Pancreas (tissue), 10 donors: ENCODE measurements around the gene NBEAL2. TPM values are rescaled to one million over a fixed set of nuclear protein-coding genes. Genes with fewer than 3 reads are reported as not detected.

Experiments
- ATAC-seq, 4 donors: fragments of 200-7000 bp; cut with Tn5 transposase; one replicate each; pipeline versions ENCODE4 v1.8.0 to v1.9.1; 2020; ENCODE audit warnings: mild to moderate bottlenecking in 4 of 4, moderate library complexity in 4 of 4
- DNase-seq, 6 donors: peaks; one replicate each; pipeline ENCODE4 v3.0.0-alpha.2; 2020
- FAIRE-seq: peaks from 2 replicates; lab custom pipeline; 2012; peaks lifted over from hg19 to GRCh38; lab: Jason Lieb, UNC
- H3K27ac ChIP-seq, 4 donors: fragments of 200-600 bp; sonication (generic); 1 replicate in 3 of 4; 2 replicates in 1 of 4; pipeline versions ENCODE4 v1.5.0 to v1.8.0; 2020
- H3K27me3 ChIP-seq, 4 donors: fragments of 200-600 bp; one replicate each; pipeline ENCODE4 v1.8.0; 2021
- H3K36me3 ChIP-seq, 3 donors: fragments of 200-600 bp; sonication (generic) in 1 of 3; one replicate each; pipeline versions ENCODE4 v1.5.0 to v1.8.0; 2020 to 2021
- H3K4me1 ChIP-seq, 3 donors: fragments of 200-600 bp; one replicate each; pipeline ENCODE4 v1.8.0; 2021
- H3K4me3 ChIP-seq, 4 donors: fragments of 200-600 bp; sonication (generic) in 2 of 4; one replicate each; pipeline versions ENCODE4 v1.5.0 to v1.8.0; 2020 to 2021
- H3K9me3 ChIP-seq, 4 donors: fragments of 200-600 bp; one replicate each; pipeline ENCODE4 v1.8.0; 2021
- CTCF ChIP-seq, 4 donors: fragments of 200-600 bp; sonication (generic) in 3 of 4; IDR thresholded peaks; one replicate each; pipeline versions ENCODE4 v1.5.0 to v1.8.0; 2021; ENCODE audit warnings: antibody characterized with exemption in 4 of 4
- WGBS, 2 donors: extraction: QIAGEN DNeasy Blood & Tissue Kit; methylation state at CpG; one replicate each; pipeline ENCODE4 v1.1.7; 2013; 5-methylcytosine and 5-hydroxymethylcytosine counted together
- intact Hi-C, 3 donors: fragments of 100-400 bp; cut with DNase I; formaldehyde crosslinking; loops; one replicate each; pipeline versions ENCODE4 v1.11.1 to v1.14.2; 2022
- polyA plus RNA-seq, 2 donors: library from polyadenylated mRNA; stranded (reverse); fragments of 200-250 nt; gene quantifications; one replicate each; pipeline ENCODE4 v1.2.3, GENCODE V29; 2013
- total RNA-seq, 6 donors: library from RNA; stranded (reverse); fragmentation: NEBNext Ultra II Directional in 4 of 6; extraction: Animal tissue kit (Norgen Biotek cat#: 25700) in 4 of 6; gene quantifications; one replicate each; pipeline versions ENCODE4 v1.2.1 to v1.2.4, GENCODE V29; 2021 to 2023
- donor health status: healthy with polysubstance abuse.
- donor health status: DM: no; HTN: no; CAD: no; lungs with moderate emphysema.
- donor health status: DM: no; HTN: no; CAD: no.
- donor health status: control.
- donor health status: control.
- donor health status: Bipolar disorder and iron deficiency.
- donor health status: DM: yes; HTN: yes; CAD: no.
- donor health status: DM: no; HTN: no; CAD: no.
- donor health status: DM: no; HTN: no; CAD: no.
- donor health status: DM: yes; HTN: yes; CAD: no.

Gene NBEAL2
- total and polyA plus RNA-seq, 8 donors, result 30.6 to 265 (median 46.0) TPM

GRCh38 chr3:47005212-47006144 lies 26.0 kb downstream of the NBEAL2 start:
- Histone ChIP-seq H3K4me3 (no peak overlapping the region), H3K27me3 (no peaks in the 10 kb centered on the region), H3K27ac (no peak overlapping the region), H3K4me1 (no peaks in the 10 kb centered on the region), H3K36me3 (peaks cover 0 to 49% (median 15%) of the 10 kb centered on the region in 3 donors), H3K9me3 (no peaks in the 10 kb centered on the region)
- FAIRE-seq (no peak), ATAC-seq (no peak), DNase-seq (peak in 4 of 6 donors; percentile 14 to 68 (median 52))
- intact Hi-C loops, result no loop called here
- TF ChIP-seq CTCF (IDR thresholded peaks at IDR 0.05), result no peak
- 81 to 84% methylated on average over 32 of the region's 32 CpGs for WGBS, 2 donors

GRCh38 chr3:47006145-47006651 lies 26.7 kb downstream of the NBEAL2 start:
- DNase-seq, result peak in 2 of 6 donors; percentile 1 to 47
- no peaks in the 10 kb centered on the region for H3K9me3 ChIP-seq
- no peak for TF ChIP-seq CTCF (IDR thresholded peaks at IDR 0.05)
- H3K36me3 ChIP-seq, result peaks cover 0 to 43% (median 7%) of the 10 kb centered on the region in 3 donors
- no peak overlapping the region for H3K27ac ChIP-seq
- no peak for FAIRE-seq
- H3K4me1 ChIP-seq, result no peaks in the 10 kb centered on the region
- 86 to 90% methylated on average over 9 of the region's 9 CpGs for WGBS, 2 donors
- intact Hi-C loops, result no loop called here
- no peaks in the 10 kb centered on the region for H3K27me3 ChIP-seq
- H3K4me3 ChIP-seq, result no peak overlapping the region
- no peak for ATAC-seq

GRCh38 chr3:47007001-47007400 lies 27.5 kb downstream of the NBEAL2 start:
- Histone ChIP-seq H3K9me3 (no peaks in the 10 kb centered on the region), H3K4me1 (no peaks in the 10 kb centered on the region), H3K27ac (no peak overlapping the region), H3K27me3 (no peaks in the 10 kb centered on the region), H3K36me3 (peaks cover 0 to 35% (median 5%) of the 10 kb centered on the region in 3 donors), H3K4me3 (no peak overlapping the region)
- no peak for FAIRE-seq
- DNase-seq, result peak in 1 of 6 donors; percentile 2
- WGBS, 2 donors, result 78 to 88% methylated on average over 3 of the region's 3 CpGs
- no peak for TF ChIP-seq CTCF (IDR thresholded peaks at IDR 0.05)
- no peak for ATAC-seq
- intact Hi-C loops, result no loop called here

- FAIRE-seq, result no peak
- 89 to 90% methylated on average over 13 to 16 of the region's 16 CpGs for WGBS, 2 donors
- Histone ChIP-seq H3K36me3 (peaks cover 0 to 30% (median 0%) of the 10 kb centered on the region in 3 donors), H3K4me3 (no peak overlapping the region), H3K27me3 (no peaks in the 10 kb centered on the region), H3K9me3 (no peaks in the 10 kb centered on the region), H3K27ac (no peak overlapping the region), H3K4me1 (no peaks in the 10 kb centered on the region)
- intact Hi-C loops, result no loop called here
- peak in 3 of 6 donors; percentile 2 to 42 (median 19) for DNase-seq
- ATAC-seq, result no peak
- no peak for TF ChIP-seq CTCF (IDR thresholded peaks at IDR 0.05)
Observed at GRCh38 chr3:47007482-47008233, 28.2 kb downstream of the NBEAL2 start.
